Loucy (cell line): ENCODE data around the gene SPRED2.

Experiments
- H2AFZ ChIP-seq: fragments of 200-600 bp; sonication (generic); 2 replicates; pipeline ENCODE4 v1.6.0; 2016; ENCODE audit warnings: antibody characterized with exemption, mild to moderate bottlenecking, low read length, moderate library complexity
- H3F3A ChIP-seq: fragments of 200-600 bp; 2 replicates; pipeline ENCODE4 v1.6.0; 2016; ENCODE audit warnings: antibody characterized with exemption, low read depth, mild to moderate bottlenecking
- H3K27me3 ChIP-seq: fragments of 200-600 bp; sonication (generic); 2 replicates; pipeline ENCODE4 v1.6.1; 2014; ENCODE audit warnings: low read length, mild to moderate bottlenecking; ENCODE audit not compliant: insufficient read depth, poor library complexity, severe bottlenecking
- H3K36me3 ChIP-seq: fragments of 200-600 bp; sonication (generic); 2 replicates; pipeline ENCODE4 v1.6.1; 2016; ENCODE audit warnings: low read length; ENCODE audit not compliant: insufficient read depth
- H3K4me1 ChIP-seq: fragments of 200-600 bp; sonication (generic); 2 replicates; pipeline ENCODE4 v1.5.1; 2014; ENCODE audit warnings: low read length, mild to moderate bottlenecking; ENCODE audit not compliant: insufficient read depth, poor library complexity, severe bottlenecking
- H3K4me2 ChIP-seq: fragments of 200-600 bp; sonication (generic); 2 replicates; pipeline ENCODE4 v1.6.0; 2014; ENCODE audit warnings: antibody characterized with exemption, low read length, low read depth, mild to moderate bottlenecking; ENCODE audit not compliant: poor library complexity, severe bottlenecking
- H3K4me3 ChIP-seq: fragments of 200-600 bp; sonication (generic); 2 replicates; pipeline ENCODE4 v1.5.1; 2014; ENCODE audit warnings: low read length, mild to moderate bottlenecking, mixed read lengths; ENCODE audit not compliant: poor library complexity, severe bottlenecking
- H3K79me2 ChIP-seq: fragments of 200-600 bp; sonication (generic); 2 replicates; pipeline ENCODE4 v1.6.1; 2014; ENCODE audit warnings: low read length; ENCODE audit not compliant: insufficient read depth
- H3K9ac ChIP-seq: fragments of 200-600 bp; sonication (generic); 2 replicates; pipeline ENCODE4 v1.6.0; 2014; ENCODE audit warnings: mild to moderate bottlenecking, low read depth, low read length, moderate library complexity; ENCODE audit not compliant: poor library complexity, severe bottlenecking
- H3K9me2 ChIP-seq: fragments of 200-600 bp; sonication (generic); replicated peaks from 2 replicates; pipeline ENCODE4 v1.6.1; 2016; ENCODE audit warnings: low read depth, low read length, mixed read lengths
- H3K9me3 ChIP-seq: fragments of 200-600 bp; sonication (generic); 2 replicates; pipeline ENCODE4 v1.6.1; 2014; ENCODE audit warnings: mild to moderate bottlenecking, antibody characterized with exemption, low read length, low read depth; ENCODE audit not compliant: insufficient read depth
- H4K20me1 ChIP-seq: fragments of 200-600 bp; sonication (generic); 2 replicates; pipeline ENCODE4 v1.6.0; 2014; ENCODE audit warnings: antibody characterized with exemption, low read length, mild to moderate bottlenecking; ENCODE audit not compliant: insufficient read depth, poor library complexity, severe bottlenecking
- CTCF ChIP-seq: fragments of 200-600 bp; sonication (generic); conservative IDR thresholded peaks from 2 replicates; pipeline ENCODE4 v1.5.1; 2014; ENCODE audit warnings: mild to moderate bottlenecking, antibody characterized with exemption, low read length
- EZH2phosphoT487 ChIP-seq: fragments of 200-600 bp; IDR thresholded peaks from 2 replicates; pipeline ENCODE4 v1.6.1; 2018; ENCODE audit warnings: antibody characterized with exemption, mild to moderate bottlenecking, moderate library complexity, borderline replicate concordance

SPRED2 gene

DNA sequence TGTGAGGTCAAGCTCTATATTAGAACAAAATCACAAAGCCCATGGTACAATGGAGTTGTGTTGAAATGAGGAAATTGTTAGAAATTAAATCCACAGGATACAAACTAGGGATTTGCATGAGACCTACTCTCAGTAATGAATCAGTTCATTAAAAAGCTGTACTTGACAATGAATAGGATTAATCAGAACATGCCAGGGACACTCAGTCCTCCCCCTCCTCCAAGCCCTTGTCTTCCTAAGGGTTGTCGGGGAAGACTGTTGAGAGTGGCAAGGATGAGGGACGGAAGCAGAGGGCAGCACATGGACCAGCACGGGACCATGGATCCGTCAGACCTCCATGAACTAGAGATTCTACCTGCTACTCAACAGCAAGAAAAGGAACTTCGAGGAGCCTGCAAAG, 39.8 kb downstream of the SPRED2 start:
- no peaks in the 10 kb centered on the region for H4K20me1 ChIP-seq
- no peaks in the 10 kb centered on the region for H3K36me3 ChIP-seq
- no peaks in the 10 kb centered on the region for H3K9me3 ChIP-seq
- no peaks in the 10 kb centered on the region for H3K27me3 ChIP-seq
- H3K4me2 ChIP-seq = no peak overlapping the region
- H3K9me2 ChIP-seq = no peaks in the 10 kb centered on the region
- H3K9ac ChIP-seq = no peak overlapping the region
- H2AFZ ChIP-seq = no peak overlapping the region
- H3K4me1 ChIP-seq = peaks cover 25% of the 10 kb centered on the region
- no peak overlapping the region for H3K4me3 ChIP-seq
- peaks cover 51% of the 10 kb centered on the region for H3K79me2 ChIP-seq
- TF ChIP-seq EZH2phosphoT487 = no peak
- TF ChIP-seq CTCF = no peak
- H3F3A ChIP-seq = no peaks in the 10 kb centered on the region

GRCh38 chr2:65390134-65390533, 42.3 kb downstream of the SPRED2 start:
- no peak overlapping the region for H3K4me3 ChIP-seq
- no peak overlapping the region for H3K9ac ChIP-seq
- H3K79me2 ChIP-seq = peaks cover 38% of the 10 kb centered on the region
- no peaks in the 10 kb centered on the region for H3K27me3 ChIP-seq
- no peaks in the 10 kb centered on the region for H4K20me1 ChIP-seq
- no peaks in the 10 kb centered on the region for H3K9me3 ChIP-seq
- H3K4me1 ChIP-seq = peaks cover 5% of the 10 kb centered on the region
- no peak overlapping the region for H2AFZ ChIP-seq
- H3K4me2 ChIP-seq = no peak overlapping the region
- no peaks in the 10 kb centered on the region for H3F3A ChIP-seq
- TF ChIP-seq EZH2phosphoT487 (no peak), CTCF (no peak)
- no peaks in the 10 kb centered on the region for H3K9me2 ChIP-seq
- H3K36me3 ChIP-seq = no peaks in the 10 kb centered on the region

DNA sequence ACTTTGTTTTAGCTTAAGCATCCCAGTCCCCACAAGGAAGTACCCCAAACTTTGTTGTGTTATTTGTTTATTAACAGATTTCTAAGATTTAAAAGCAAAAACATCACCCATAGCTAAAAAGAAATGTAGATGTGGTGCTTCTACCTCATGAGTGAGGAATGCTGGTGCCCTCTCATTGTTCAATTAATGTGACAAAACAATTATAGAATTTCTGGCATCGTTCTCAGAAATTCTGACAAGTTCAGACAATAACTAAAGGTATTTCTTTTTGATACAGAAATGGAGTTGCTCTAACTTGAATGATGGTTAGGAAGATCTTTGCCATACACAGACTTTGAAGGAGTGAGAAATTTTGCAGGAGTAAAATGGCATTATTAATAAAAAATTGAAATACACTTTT, 42.9 kb downstream of the SPRED2 start:
- no peaks in the 10 kb centered on the region for H3K36me3 ChIP-seq
- H3K9me2 ChIP-seq = no peaks in the 10 kb centered on the region
- no peaks in the 10 kb centered on the region for H3K27me3 ChIP-seq
- TF ChIP-seq CTCF = no peak
- no peak for TF ChIP-seq EZH2phosphoT487
- H3K9ac ChIP-seq = no peak overlapping the region
- no peaks in the 10 kb centered on the region for H3F3A ChIP-seq
- H2AFZ ChIP-seq = no peak overlapping the region
- H4K20me1 ChIP-seq = no peaks in the 10 kb centered on the region
- H3K9me3 ChIP-seq = no peaks in the 10 kb centered on the region
- peaks cover 34% of the 10 kb centered on the region for H3K79me2 ChIP-seq
- no peak overlapping the region for H3K4me2 ChIP-seq
- H3K4me3 ChIP-seq = no peak overlapping the region
- H3K4me1 ChIP-seq = peaks cover 5% of the 10 kb centered on the region
